HepG2 (cell line): Measurements from ENCODE around the gene HINFP. TPM values are rescaled to one million over a fixed set of nuclear protein-coding genes. Genes with fewer than 3 reads are reported as not detected.

Experiments used
- ARHGAP35 ChIP-seq: sonication (generic); formaldehyde crosslinking; IDR thresholded peaks from 2 replicates; pipeline ENCODE4 v1.9.0; 2022; ENCODE audit warnings: mild to moderate bottlenecking, inconsistent platforms, moderate library complexity, missing genetic modification reagents, borderline replicate concordance
- CREM ChIP-seq, 2 experiments: sonication (generic) in 1 of 2; formaldehyde crosslinking in 1 of 2; IDR thresholded peaks; 2 replicates each; pipeline versions ENCODE4 v1.4.0 to v1.6.1; 2016 to 2020; ENCODE audit warnings: antibody characterized with exemption in 1 of 2, mild to moderate bottlenecking in 1 of 2, missing genetic modification reagents in 1 of 2
- KLF9 ChIP-seq: IDR thresholded peaks from 2 replicates; pipeline ENCODE4 v1.6.1; 2016; ENCODE audit warnings: low read depth
- NFRKB ChIP-seq: fragments of 450-650 bp; IDR thresholded peaks from 2 replicates; pipeline ENCODE4 v1.6.1; 2017
- SSRP1 ChIP-seq: IDR thresholded peaks from 2 replicates; pipeline ENCODE4 v1.6.1; 2016; ENCODE audit warnings: control low read depth
- ZFAT ChIP-seq: sonication (generic); formaldehyde crosslinking; conservative IDR thresholded peaks from 2 replicates; pipeline ENCODE4 v1.8.1; 2023; ENCODE audit warnings: missing genetic modification reagents, inconsistent platforms
- ZNF451 ChIP-seq: sonication (generic); formaldehyde crosslinking; IDR thresholded peaks from 2 replicates; pipeline ENCODE4 v1.5.0; 2020; ENCODE audit warnings: mild to moderate bottlenecking, missing genetic modification reagents
- ZNF569 ChIP-seq: sonication (generic); formaldehyde crosslinking; IDR thresholded peaks from 2 replicates; pipeline ENCODE4 v1.5.0; 2020; ENCODE audit warnings: mild to moderate bottlenecking, missing genetic modification reagents, moderate library complexity, borderline replicate concordance
- polyA plus RNA-seq, 8 experiments: library from polyadenylated mRNA; depleted of rRNA in 3 of 8; stranded (reverse) in 7 of 8; unstranded in 1 of 8; fragments of >200 nt; fragmentation: Illumina TruSeq in 4 of 8; extraction: Trizol in 4 of 8; gene quantifications; 2 replicates each; pipeline versions ENCODE4 v1.2.1 to v1.2.3, GENCODE V29; 2011 to 2016; ENCODE audit warnings: low read depth in 4 of 8, missing spikeins in 1 of 8, mixed read lengths in 1 of 8; ENCODE audit not compliant: insufficient read depth in 1 of 8
- total RNA-seq, 5 experiments: library from RNA; depleted of rRNA; stranded (reverse); fragments of >200 nt; fragmentation: Illumina TruSeq; extraction: Trizol; gene quantifications; 2 replicates each; pipeline ENCODE4 v1.2.3, GENCODE V29; 2016; ENCODE audit warnings: low read depth in 1 of 5
- TF ChIP-seq, protein P1 (sequence below): sonication (generic); formaldehyde crosslinking; IDR thresholded peaks from 2 replicates; pipeline ENCODE4 v1.4.0; 2020; ENCODE audit warnings: missing genetic modification reagents, borderline replicate concordance
- TF ChIP-seq, protein P2 (sequence below), 2 experiments: sonication (generic) in 1 of 2; formaldehyde crosslinking in 1 of 2; IDR thresholded peaks; 2 replicates each; pipeline versions ENCODE4 v1.5.1 to v1.6.1; 2011 to 2020; ENCODE audit warnings: borderline replicate concordance in 1 of 2, low read depth in 1 of 2, low read length in 1 of 2, mild to moderate bottlenecking in 1 of 2, missing genetic modification reagents in 1 of 2, moderate library complexity in 1 of 2
- TF ChIP-seq, protein P3 (sequence below): sonication (generic); formaldehyde crosslinking; IDR thresholded peaks from 2 replicates; pipeline ENCODE4 v1.9.0; 2021; ENCODE audit warnings: missing genetic modification reagents, borderline replicate concordance
- TF ChIP-seq, protein P4 (sequence below): sonication (generic); formaldehyde crosslinking; IDR thresholded peaks from 2 replicates; pipeline ENCODE4 v1.4.0; 2020; ENCODE audit warnings: missing genetic modification reagents, mild to moderate bottlenecking, borderline replicate concordance

Gene HINFP
- total and polyA plus RNA-seq, 2 of the 13 experiments (the other 11 are each of a cell fraction or from before 2014, with no cell fraction given) = 15.1 to 21.4 TPM

DNA sequence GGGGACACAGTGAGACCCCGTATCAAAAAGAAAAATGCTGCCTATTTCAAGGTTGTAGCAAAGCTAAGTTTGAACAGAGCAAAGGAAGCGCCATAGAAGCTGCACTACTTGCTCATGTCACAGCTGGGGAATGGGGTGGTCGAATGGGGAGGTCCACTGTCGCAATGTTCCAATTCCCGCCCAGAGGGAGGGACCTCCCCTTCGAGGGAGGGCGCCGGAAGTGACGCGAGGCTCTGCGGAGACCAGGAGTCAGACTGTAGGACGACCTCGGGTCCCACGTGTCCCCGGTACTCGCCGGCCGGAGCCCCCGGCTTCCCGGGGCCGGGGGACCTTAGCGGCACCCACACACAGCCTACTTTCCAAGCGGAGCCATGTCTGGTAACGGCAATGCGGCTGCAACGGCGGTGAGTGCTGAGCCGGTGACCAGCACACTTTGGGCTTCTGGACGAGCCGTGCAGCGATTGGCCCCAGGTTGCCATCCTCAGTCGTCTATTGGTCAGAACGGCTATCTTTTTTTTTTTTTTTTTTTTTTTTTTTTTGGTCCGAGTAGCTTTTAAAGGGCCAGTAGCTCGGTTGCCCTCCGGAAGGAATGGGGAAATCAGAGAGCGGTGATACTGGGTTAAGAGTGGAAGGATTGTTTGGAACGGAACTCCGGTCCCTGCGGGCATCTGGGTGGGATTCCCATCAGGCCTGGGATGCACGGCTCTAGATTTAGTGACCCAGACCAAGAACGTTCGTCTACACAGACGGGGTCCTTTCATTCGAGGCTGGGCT lies 36.5 kb upstream of the HINFP start, which contains the start of gene HMBS (continued):
- TF ChIP-seq, protein P1, sequence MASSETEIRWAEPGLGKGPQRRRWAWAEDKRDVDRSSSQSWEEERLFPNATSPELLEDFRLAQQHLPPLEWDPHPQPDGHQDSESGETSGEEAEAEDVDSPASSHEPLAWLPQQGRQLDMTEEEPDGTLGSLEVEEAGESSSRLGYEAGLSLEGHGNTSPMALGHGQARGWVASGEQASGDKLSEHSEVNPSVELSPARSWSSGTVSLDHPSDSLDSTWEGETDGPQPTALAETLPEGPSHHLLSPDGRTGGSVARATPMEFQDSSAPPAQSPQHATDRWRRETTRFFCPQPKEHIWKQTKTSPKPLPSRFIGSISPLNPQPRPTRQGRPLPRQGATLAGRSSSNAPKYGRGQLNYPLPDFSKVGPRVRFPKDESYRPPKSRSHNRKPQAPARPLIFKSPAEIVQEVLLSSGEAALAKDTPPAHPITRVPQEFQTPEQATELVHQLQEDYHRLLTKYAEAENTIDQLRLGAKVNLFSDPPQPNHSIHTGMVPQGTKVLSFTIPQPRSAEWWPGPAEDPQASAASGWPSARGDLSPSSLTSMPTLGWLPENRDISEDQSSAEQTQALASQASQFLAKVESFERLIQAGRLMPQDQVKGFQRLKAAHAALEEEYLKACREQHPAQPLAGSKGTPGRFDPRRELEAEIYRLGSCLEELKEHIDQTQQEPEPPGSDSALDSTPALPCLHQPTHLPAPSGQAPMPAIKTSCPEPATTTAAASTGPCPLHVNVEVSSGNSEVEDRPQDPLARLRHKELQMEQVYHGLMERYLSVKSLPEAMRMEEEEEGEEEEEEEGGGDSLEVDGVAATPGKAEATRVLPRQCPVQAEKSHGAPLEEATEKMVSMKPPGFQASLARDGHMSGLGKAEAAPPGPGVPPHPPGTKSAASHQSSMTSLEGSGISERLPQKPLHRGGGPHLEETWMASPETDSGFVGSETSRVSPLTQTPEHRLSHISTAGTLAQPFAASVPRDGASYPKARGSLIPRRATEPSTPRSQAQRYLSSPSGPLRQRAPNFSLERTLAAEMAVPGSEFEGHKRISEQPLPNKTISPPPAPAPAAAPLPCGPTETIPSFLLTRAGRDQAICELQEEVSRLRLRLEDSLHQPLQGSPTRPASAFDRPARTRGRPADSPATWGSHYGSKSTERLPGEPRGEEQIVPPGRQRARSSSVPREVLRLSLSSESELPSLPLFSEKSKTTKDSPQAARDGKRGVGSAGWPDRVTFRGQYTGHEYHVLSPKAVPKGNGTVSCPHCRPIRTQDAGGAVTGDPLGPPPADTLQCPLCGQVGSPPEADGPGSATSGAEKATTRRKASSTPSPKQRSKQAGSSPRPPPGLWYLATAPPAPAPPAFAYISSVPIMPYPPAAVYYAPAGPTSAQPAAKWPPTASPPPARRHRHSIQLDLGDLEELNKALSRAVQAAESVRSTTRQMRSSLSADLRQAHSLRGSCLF = peak; percentile 66; the same call in 1 of the 2 replicates
- TF ChIP-seq, protein P2, sequence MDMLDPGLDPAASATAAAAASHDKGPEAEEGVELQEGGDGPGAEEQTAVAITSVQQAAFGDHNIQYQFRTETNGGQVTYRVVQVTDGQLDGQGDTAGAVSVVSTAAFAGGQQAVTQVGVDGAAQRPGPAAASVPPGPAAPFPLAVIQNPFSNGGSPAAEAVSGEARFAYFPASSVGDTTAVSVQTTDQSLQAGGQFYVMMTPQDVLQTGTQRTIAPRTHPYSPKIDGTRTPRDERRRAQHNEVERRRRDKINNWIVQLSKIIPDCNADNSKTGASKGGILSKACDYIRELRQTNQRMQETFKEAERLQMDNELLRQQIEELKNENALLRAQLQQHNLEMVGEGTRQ (IDR thresholded peaks at IDR 0.05; ENCODE audit: low read depth, low read length) = peak; percentile 58
- TF ChIP-seq, protein P2 (CRISPR knock-in tag; IDR thresholded peaks at IDR 0.05; ENCODE audit: borderline replicate concordance) = no peak; the same call in 1 of the 2 replicates
- TF ChIP-seq ARHGAP35 (CRISPR knock-in tag) (peak; percentile 66; the same call in 1 of the 2 replicates), SSRP1 (CRISPR knock-in tag) (no peak), ZFAT (CRISPR knock-in tag) (no peak), KLF9 (CRISPR knock-in tag) (peak; percentile 63; the same call in 1 of the 2 replicates), NFRKB (no peak), ZNF569 (CRISPR knock-in tag) (no peak), ZNF451 (0 out of 2 replicates have a peak, but pooled peaks have one; percentile 60), CREM (IDR thresholded peaks at IDR 0.05) (peak; percentile 93), CREM (CRISPR knock-in tag; IDR thresholded peaks at IDR 0.05) (peak; percentile 51; the same call in 1 of the 2 replicates)
- TF ChIP-seq, protein P3, sequence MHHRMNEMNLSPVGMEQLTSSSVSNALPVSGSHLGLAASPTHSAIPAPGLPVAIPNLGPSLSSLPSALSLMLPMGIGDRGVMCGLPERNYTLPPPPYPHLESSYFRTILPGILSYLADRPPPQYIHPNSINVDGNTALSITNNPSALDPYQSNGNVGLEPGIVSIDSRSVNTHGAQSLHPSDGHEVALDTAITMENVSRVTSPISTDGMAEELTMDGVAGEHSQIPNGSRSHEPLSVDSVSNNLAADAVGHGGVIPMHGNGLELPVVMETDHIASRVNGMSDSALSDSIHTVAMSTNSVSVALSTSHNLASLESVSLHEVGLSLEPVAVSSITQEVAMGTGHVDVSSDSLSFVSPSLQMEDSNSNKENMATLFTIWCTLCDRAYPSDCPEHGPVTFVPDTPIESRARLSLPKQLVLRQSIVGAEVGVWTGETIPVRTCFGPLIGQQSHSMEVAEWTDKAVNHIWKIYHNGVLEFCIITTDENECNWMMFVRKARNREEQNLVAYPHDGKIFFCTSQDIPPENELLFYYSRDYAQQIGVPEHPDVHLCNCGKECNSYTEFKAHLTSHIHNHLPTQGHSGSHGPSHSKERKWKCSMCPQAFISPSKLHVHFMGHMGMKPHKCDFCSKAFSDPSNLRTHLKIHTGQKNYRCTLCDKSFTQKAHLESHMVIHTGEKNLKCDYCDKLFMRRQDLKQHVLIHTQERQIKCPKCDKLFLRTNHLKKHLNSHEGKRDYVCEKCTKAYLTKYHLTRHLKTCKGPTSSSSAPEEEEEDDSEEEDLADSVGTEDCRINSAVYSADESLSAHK (CRISPR knock-in tag) = no peak
- TF ChIP-seq, protein P4, sequence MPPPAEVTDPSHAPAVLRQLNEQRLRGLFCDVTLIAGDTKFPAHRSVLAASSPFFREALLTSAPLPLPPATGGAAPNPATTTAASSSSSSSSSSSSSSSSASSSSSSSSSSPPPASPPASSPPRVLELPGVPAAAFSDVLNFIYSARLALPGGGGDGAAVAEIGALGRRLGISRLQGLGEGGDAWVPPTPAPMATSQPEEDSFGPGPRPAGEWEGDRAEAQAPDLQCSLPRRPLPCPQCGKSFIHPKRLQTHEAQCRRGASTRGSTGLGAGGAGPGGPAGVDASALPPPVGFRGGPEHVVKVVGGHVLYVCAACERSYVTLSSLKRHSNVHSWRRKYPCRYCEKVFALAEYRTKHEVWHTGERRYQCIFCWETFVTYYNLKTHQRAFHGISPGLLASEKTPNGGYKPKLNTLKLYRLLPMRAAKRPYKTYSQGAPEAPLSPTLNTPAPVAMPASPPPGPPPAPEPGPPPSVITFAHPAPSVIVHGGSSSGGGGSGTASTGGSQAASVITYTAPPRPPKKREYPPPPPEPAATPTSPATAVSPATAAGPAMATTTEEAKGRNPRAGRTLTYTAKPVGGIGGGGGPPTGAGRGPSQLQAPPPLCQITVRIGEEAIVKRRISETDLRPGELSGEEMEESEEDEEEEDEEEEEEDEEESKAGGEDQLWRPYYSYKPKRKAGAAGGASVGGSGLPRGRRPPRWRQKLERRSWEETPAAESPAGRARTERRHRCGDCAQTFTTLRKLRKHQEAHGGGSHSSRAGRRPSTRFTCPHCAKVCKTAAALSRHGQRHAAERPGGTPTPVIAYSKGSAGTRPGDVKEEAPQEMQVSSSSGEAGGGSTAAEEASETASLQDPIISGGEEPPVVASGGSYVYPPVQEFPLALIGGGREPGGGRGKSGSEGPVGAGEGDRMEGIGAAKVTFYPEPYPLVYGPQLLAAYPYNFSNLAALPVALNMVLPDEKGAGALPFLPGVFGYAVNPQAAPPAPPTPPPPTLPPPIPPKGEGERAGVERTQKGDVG = no peak
